IMR-90 (cell line): ENCODE results near the gene CLEC3B. TPM values are rescaled to one million over a fixed set of nuclear protein-coding genes. Genes with fewer than 3 reads are reported as not detected.

Experiments
- ATAC-seq: fragments of 200-7000 bp; cut with Tn5 transposase; 2 replicates; pipeline ENCODE4 v1.9.1; 2020; ENCODE audit warnings: low read depth, mild to moderate bottlenecking, moderate library complexity
- BruUV-seq: library from RNA; stranded (reverse); fragments of 400-500 nt; replicated peaks from 2 replicates; lab custom pipeline; 2021; lab: Mats Ljungman, UMichigan
- CTCF ChIA-PET: fragments of 300-600 bp; formaldehyde crosslinking; extraction: SDS; loops from one replicate; lab custom pipeline; 2021; ENCODE audit warnings: antibody characterized with exemption; lab: Yijun Ruan, JAX
- POLR2A ChIA-PET: fragments of 300-600 bp; sonication (Branson Sonifier 250); formaldehyde crosslinking; loops from one replicate; lab custom pipeline; 2022; ENCODE audit warnings: antibody characterized with exemption; ENCODE audit not compliant: unreplicated experiment; lab: Charles Lee
- DNase-seq: peaks from one replicate; pipeline ENCODE4 v3.0.0; 2013
- H2AFZ ChIP-seq: replicated peaks from 2 replicates; pipeline ENCODE3; 2013; ENCODE audit warnings: low read length, mild to moderate bottlenecking; ENCODE audit not compliant: poor library complexity
- H2AK5ac ChIP-seq: 2 replicates; pipeline ENCODE4 v1.6.1; 2013; ENCODE audit warnings: low read depth, low read length, inconsistent platforms
- H2AK9ac ChIP-seq: replicated peaks from 2 replicates; pipeline ENCODE3; 2013; ENCODE audit warnings: mild to moderate bottlenecking, low read depth, low read length, moderate library complexity; ENCODE audit not compliant: poor library complexity
- H2BK120ac ChIP-seq: 2 replicates; pipeline ENCODE4 v1.6.1; 2013; ENCODE audit warnings: low read depth, low read length, inconsistent platforms
- H2BK15ac ChIP-seq: 3 replicates; pipeline ENCODE4 v1.6.1; 2013; ENCODE audit warnings: low read depth, low read length, inconsistent platforms
- H2BK20ac ChIP-seq: 2 replicates; pipeline ENCODE4 v1.6.1; 2013; ENCODE audit warnings: low read depth, mild to moderate bottlenecking, inconsistent platforms, low read length, moderate library complexity
- H2BK5ac ChIP-seq: 2 replicates; pipeline ENCODE4 v1.6.1; 2013; ENCODE audit warnings: mild to moderate bottlenecking, low read depth, low read length, inconsistent platforms; ENCODE audit not compliant: poor library complexity, severe bottlenecking
- H3K14ac ChIP-seq: replicated peaks from 2 replicates; pipeline ENCODE4 v1.6.1; 2013; ENCODE audit warnings: low read depth, low read length, inconsistent platforms
- H3K18ac ChIP-seq: 2 replicates; pipeline ENCODE4 v1.6.1; 2013; ENCODE audit warnings: low read depth, low read length, control low read depth
- H3K23ac ChIP-seq: 2 replicates; pipeline ENCODE4 v1.6.1; 2013; ENCODE audit warnings: low read depth, low read length, inconsistent platforms
- H3K27ac ChIP-seq: 2 replicates; pipeline ENCODE4 v1.5.1; 2013; ENCODE audit warnings: mild to moderate bottlenecking, control low read depth, low read length; ENCODE audit not compliant: insufficient read depth
- H3K27me3 ChIP-seq: 2 replicates; pipeline ENCODE4 v1.6.1; 2013; ENCODE audit warnings: low read length; ENCODE audit not compliant: control insufficient read depth, insufficient read depth
- H3K36me3 ChIP-seq: 2 replicates; pipeline ENCODE4 v1.6.1; 2013; ENCODE audit warnings: low read length, mixed read lengths; ENCODE audit not compliant: control insufficient read depth, insufficient read depth
- H3K4ac ChIP-seq: 2 replicates; pipeline ENCODE4 v1.6.1; 2013; ENCODE audit warnings: low read depth, low read length, inconsistent platforms
- H3K4me1 ChIP-seq: 2 replicates; pipeline ENCODE4 v1.6.1; 2013; ENCODE audit warnings: low read length, mixed read lengths; ENCODE audit not compliant: control insufficient read depth, insufficient read depth
- H3K4me2 ChIP-seq: 2 replicates; pipeline ENCODE4 v1.6.1; 2013; ENCODE audit warnings: low read depth, mild to moderate bottlenecking, control low read depth, low read length, moderate library complexity
- H3K4me3 ChIP-seq: 2 replicates; pipeline ENCODE4 v1.5.1; 2013; ENCODE audit warnings: low read depth, mild to moderate bottlenecking, control low read depth, low read length, moderate library complexity; ENCODE audit not compliant: insufficient read depth
- H3K56ac ChIP-seq: 2 replicates; pipeline ENCODE4 v1.6.1; 2013; ENCODE audit warnings: low read length, inconsistent platforms; ENCODE audit not compliant: insufficient read depth; ENCODE audit errors: extremely low read depth
- H3K79me1 ChIP-seq, 2 experiments: 2 replicates each; pipeline ENCODE4 v1.6.1; 2013; ENCODE audit warnings: low read length in 2 of 2, inconsistent platforms in 1 of 2, low read depth in 1 of 2
- H3K9ac ChIP-seq: 2 replicates; pipeline ENCODE4 v1.6.1; 2013; ENCODE audit warnings: low read depth, low read length, control low read depth
- H3K9me1 ChIP-seq: 2 replicates; pipeline ENCODE4 v1.6.1; 2013; ENCODE audit warnings: low read length, inconsistent platforms; ENCODE audit not compliant: insufficient read depth
- H3K9me3 ChIP-seq: 2 replicates; pipeline ENCODE4 v1.6.1; 2013; ENCODE audit warnings: low read length; ENCODE audit not compliant: control insufficient read depth, insufficient read depth
- H4K20me1 ChIP-seq: 2 replicates; pipeline ENCODE4 v1.6.1; 2013; ENCODE audit warnings: low read length, inconsistent platforms; ENCODE audit not compliant: insufficient read depth
- H4K5ac ChIP-seq: 2 replicates; pipeline ENCODE4 v1.6.1; 2013; ENCODE audit warnings: mild to moderate bottlenecking, low read depth, low read length, control low read depth
- H4K8ac ChIP-seq, 2 experiments: 2 replicates each; pipeline ENCODE4 v1.6.1; 2013; ENCODE audit warnings: low read depth in 2 of 2, low read length in 2 of 2, control low read depth in 1 of 2, inconsistent platforms in 1 of 2
- H4K91ac ChIP-seq: 2 replicates; pipeline ENCODE4 v1.6.1; 2013; ENCODE audit warnings: low read depth, low read length, inconsistent platforms; ENCODE audit not compliant: insufficient read depth
- BHLHE40 ChIP-seq: fragments of 150-350 bp; IDR thresholded peaks from 2 replicates; pipeline ENCODE4 v1.6.1; 2016; ENCODE audit warnings: mild to moderate bottlenecking, low read depth, low read length
- CEBPB ChIP-seq: IDR thresholded peaks from 2 replicates; pipeline ENCODE4 v1.6.1; 2012; ENCODE audit warnings: low read depth, low read length, improper control_type of control experiment
- CHD1 ChIP-seq: IDR thresholded peaks from 2 replicates; pipeline ENCODE4 v1.6.1; 2012; ENCODE audit warnings: low read depth, low read length, improper control_type of control experiment
- POLR2A ChIP-seq: IDR thresholded peaks from 2 replicates; pipeline ENCODE4 v1.6.1; 2012; ENCODE audit warnings: mild to moderate bottlenecking, low read depth, low read length
- RAD21 ChIP-seq: IDR thresholded peaks from 2 replicates; pipeline ENCODE4 v1.6.1; 2012; ENCODE audit warnings: low read length, improper control_type of control experiment
- RCOR1 ChIP-seq: IDR thresholded peaks from 2 replicates; pipeline ENCODE4 v1.6.1; 2012; ENCODE audit warnings: mild to moderate bottlenecking, low read length, improper control_type of control experiment; ENCODE audit not compliant: insufficient replicate concordance
- RFX5 ChIP-seq: IDR thresholded peaks from 2 replicates; pipeline ENCODE4 v1.8.0; 2012; ENCODE audit warnings: low read depth, mild to moderate bottlenecking, low read length, moderate library complexity
- WGBS, 2 experiments: methylation state at CpG; one replicate each; pipeline versions ENCODE4 v1.1.5 to v1.1.7; 2013; ENCODE audit warnings: missing lambda C conversion rate in 2 of 2; ENCODE audit not compliant: insufficient read length in 1 of 2; ENCODE audit errors: extremely low coverage in 2 of 2; 5-methylcytosine and 5-hydroxymethylcytosine counted together
- dilution Hi-C: fragments of 300-500 bp; cut with HindIII; formaldehyde crosslinking; loops from one replicate; pipeline ENCODE4 v1.14.3; 2018; ENCODE audit warnings: low sequenced_read_pairs; ENCODE audit not compliant: unreplicated experiment
- in situ Hi-C: fragments of 300-500 bp; cut with MboI; formaldehyde crosslinking; loops from 3 replicates; pipeline ENCODE4 v1.14.3; 2019; ENCODE audit warnings: low sequenced_read_pairs, inconsistent platforms, mixed read lengths
- intact Hi-C: fragments of 100-400 bp; cut with micrococcal nuclease; formaldehyde crosslinking; loops from 2 replicates; pipeline ENCODE4 v1.10.0; 2022
- polyA plus RNA-seq, 3 experiments: library from polyadenylated mRNA; depleted of rRNA; stranded (reverse); fragments of >200 nt; gene quantifications; 2 replicates each; pipeline ENCODE4 v1.2.3, GENCODE V29; 2012; ENCODE audit warnings: low replicate concordance in 1 of 3
- total RNA-seq: library from RNA; depleted of rRNA; stranded (reverse); fragments of >200 nt; gene quantifications from 2 replicates; pipeline ENCODE4 v1.2.3, GENCODE V29; 2012

The CLEC3B gene
- total and polyA plus RNA-seq, 2 of the 4 experiments (the other 2 are of a cell fraction): 3.6 to 13.2 TPM

GRCh38 chr3:45041666-45042065, 15.6 kb downstream of the CLEC3B start:
- no TSS peak for BruUV-seq
- Histone ChIP-seq H3K27me3 (no peaks in the 10 kb centered on the region), H3K18ac (peak overlapping the region; percentile 94), H2BK20ac (peak overlapping the region; percentile 94), H3K9me1 (peaks cover 10% of the 10 kb centered on the region), H3K56ac (peak overlapping the region; percentile 63), H3K4me2 (no peak overlapping the region), H3K4me3 (no peak overlapping the region), H3K27ac (peak overlapping the region; percentile 16), H3K14ac (peak overlapping the region; percentile 93), H2AK5ac (peak overlapping the region; percentile 93), H4K91ac (peak overlapping the region; percentile 95), H3K9ac (peak overlapping the region; percentile 12; the same call in 1 of the 2 replicates), H3K9me3 (no peaks in the 10 kb centered on the region), H4K8ac (peak overlapping the region; percentile 85 to 94), H3K4ac (peak overlapping the region; percentile 92), H2AK9ac (peak overlapping the region; percentile 52), H4K5ac (peak overlapping the region; percentile 93), H3K23ac (peak overlapping the region; percentile 69), H3K4me1 (peaks cover 24% of the 10 kb centered on the region), H2BK120ac (peak overlapping the region; percentile 96), H4K20me1 (no peaks in the 10 kb centered on the region), H2AFZ (peak overlapping the region; percentile 28), H2BK5ac (peak overlapping the region; percentile 22), H3K79me1 (peaks cover 0 to 9% of the 10 kb centered on the region in 2 experiments; a peak in 1 of 4 replicates), H3K36me3 (no peaks in the 10 kb centered on the region), H2BK15ac (peak overlapping the region; percentile 86)
- intact Hi-C loops: loop anchor here (5.0 to 10.0 kb wide), 2 partner anchors 81 to 553 kb away; partner anchors contain the start of gene LIMD1
- ATAC-seq (no peak), DNase-seq (no peak)
- in situ Hi-C loops: loop anchor here (5.0 to 25.0 kb wide), 2 partner anchors 181 to 1046 kb away; no protein-coding TSS in a partner anchor
- dilution Hi-C loops: loop anchor here (25.0 kb wide), 1 partner anchor 471 kb away; no protein-coding TSS in a partner anchor
- CTCF ChIA-PET: interaction anchor here (0.8 to 5.0 kb wide), 11 partner anchors 13 to 614 kb away, joined by 3 to 27 read pairs (median 4); partner anchors contain the start of gene TMEM158
- POLR2A ChIA-PET: interaction anchor here (0.9 kb wide), 1 partner anchor 179 kb away, joined by 3 read pairs; no protein-coding TSS in a partner anchor
- no CpG with 5 or more reads among the region's 2 CpGs for WGBS, 2 experiments
- TF ChIP-seq RAD21: no peak
- TF ChIP-seq CHD1: no peak
- no peak for TF ChIP-seq RFX5
- TF ChIP-seq POLR2A: no peak
- no peak for TF ChIP-seq RCOR1
- TF ChIP-seq BHLHE40: no peak
- no peak for TF ChIP-seq CEBPB
